HG02678 (cell line): ENCODE results near the gene PTGES2.

Source experiments
- ATAC-seq: cut with Tn5 transposase; IDR thresholded peaks from one replicate; pipeline ENCODE4 v1.9.1; 2021; ENCODE audit warnings: mild to moderate bottlenecking, moderate library complexity; ENCODE audit not compliant: unreplicated experiment

PTGES2 gene

GRCh38 chr9:128106181-128106939 is 21.2 kb downstream of the PTGES2 start:
- no peak for ATAC-seq

GRCh38 chr9:128105538-128106175 is 21.9 kb downstream of the PTGES2 start:
- ATAC-seq = no peak

- no peak for ATAC-seq
Measured at GRCh38 chr9:128104171-128104618, 23.3 kb downstream of the PTGES2 start.

- no peak for ATAC-seq
Measured at GRCh38 chr9:128103589-128103962, 24.0 kb downstream of the PTGES2 start.

GRCh38 chr9:128102861-128103588 is 24.5 kb downstream of the PTGES2 start:
- no peak for ATAC-seq

- ATAC-seq = no peak
Measured at GRCh38 chr9:128102196-128102595, 25.3 kb downstream of the PTGES2 start.

GRCh38 chr9:128101690-128102089 is 25.8 kb downstream of the PTGES2 start:
- no peak for ATAC-seq

- no peak for ATAC-seq
Measured at GRCh38 chr9:128101231-128101661, 26.3 kb downstream of the PTGES2 start.

- ATAC-seq = no peak
Measured at GRCh38 chr9:128100581-128100980, 26.9 kb downstream of the PTGES2 start.

GRCh38 chr9:128099932-128100491 is 27.5 kb downstream of the PTGES2 start:
- ATAC-seq = no peak

GRCh38 chr9:128099231-128099931 is 28.1 kb downstream of the PTGES2 start:
- no peak for ATAC-seq

GRCh38 chr9:128098297-128099230 is 29.0 kb downstream of the PTGES2 start:
- no peak for ATAC-seq

GRCh38 chr9:128097543-128098296 is 29.8 kb downstream of the PTGES2 start:
- ATAC-seq = no peak

GRCh38 chr9:128096616-128097536 is 30.7 kb downstream of the PTGES2 start:
- no peak for ATAC-seq

GRCh38 chr9:128094950-128095544 is 32.5 kb downstream of the PTGES2 start:
- ATAC-seq = no peak

- peak; percentile 90 for ATAC-seq
Measured at GRCh38 chr9:128094166-128094949, 33.2 kb downstream of the PTGES2 start.

GRCh38 chr9:128093011-128093410 is 34.5 kb downstream of the PTGES2 start:
- ATAC-seq = no peak
